ENCODE measurements around the gene SLC35B4. TPM values are rescaled to one million over a fixed set of nuclear protein-coding genes. Genes with fewer than 3 reads are reported as not detected.

Gene SLC35B4
- total RNA-seq, 1 donor from 2014 or later = 25.9 TPM

GRCh38 chr7:134280508-134280907 is 36.2 kb downstream of the SLC35B4 start:
- Mint-ChIP-seq H3K9me3 (no peaks in the 10 kb centered on the region), H3K27ac (no peak overlapping the region), H3K4me1 (ENCODE audit: unreplicated experiment) (peaks cover 4% of the 10 kb centered on the region), H3K27me3 (no peaks in the 10 kb centered on the region), H3K36me3 (no peaks in the 10 kb centered on the region), H3K4me3 (no peak overlapping the region)
- no peak for TF ChIP-seq CTCF (conservative IDR thresholded peaks at IDR 0.05)
- DNase-seq (ENCODE audit: extremely low spot score, unreplicated experiment) = no peak

GRCh38 chr7:134279898-134280297 is 36.8 kb downstream of the SLC35B4 start:
- no peaks in the 10 kb centered on the region for H3K27me3 Mint-ChIP-seq
- no peaks in the 10 kb centered on the region for H3K36me3 Mint-ChIP-seq
- H3K4me3 Mint-ChIP-seq = no peak overlapping the region
- no peak for DNase-seq (ENCODE audit: extremely low spot score, unreplicated experiment)
- no peaks in the 10 kb centered on the region for H3K9me3 Mint-ChIP-seq
- peaks cover 4% of the 10 kb centered on the region for H3K4me1 Mint-ChIP-seq (ENCODE audit: unreplicated experiment)
- TF ChIP-seq CTCF (conservative IDR thresholded peaks at IDR 0.05) = no peak
- H3K27ac Mint-ChIP-seq = no peak overlapping the region

GRCh38 chr7:134279336-134279735 is 37.4 kb downstream of the SLC35B4 start:
- Mint-ChIP-seq H3K27ac (no peak overlapping the region), H3K27me3 (no peaks in the 10 kb centered on the region), H3K4me3 (no peak overlapping the region), H3K9me3 (no peaks in the 10 kb centered on the region), H3K36me3 (no peaks in the 10 kb centered on the region), H3K4me1 (ENCODE audit: unreplicated experiment) (peaks cover 4% of the 10 kb centered on the region)
- DNase-seq (ENCODE audit: extremely low spot score, unreplicated experiment) = no peak
- no peak for TF ChIP-seq CTCF (conservative IDR thresholded peaks at IDR 0.05)

- no peaks in the 10 kb centered on the region for H3K27me3 Mint-ChIP-seq
- no peak overlapping the region for H3K27ac Mint-ChIP-seq
- peaks cover 4% of the 10 kb centered on the region for H3K4me1 Mint-ChIP-seq (ENCODE audit: unreplicated experiment)
- DNase-seq (ENCODE audit: extremely low spot score, unreplicated experiment) = no peak
- no peaks in the 10 kb centered on the region for H3K36me3 Mint-ChIP-seq
- no peak overlapping the region for H3K4me3 Mint-ChIP-seq
- H3K9me3 Mint-ChIP-seq = no peaks in the 10 kb centered on the region
- no peak for TF ChIP-seq CTCF (conservative IDR thresholded peaks at IDR 0.05)
Observed at GRCh38 chr7:134278502-134279153, 38.1 kb downstream of the SLC35B4 start.

- no peak for TF ChIP-seq CTCF (conservative IDR thresholded peaks at IDR 0.05)
- no peaks in the 10 kb centered on the region for H3K27me3 Mint-ChIP-seq
- no peaks in the 10 kb centered on the region for H3K9me3 Mint-ChIP-seq
- peaks cover 4% of the 10 kb centered on the region for H3K4me1 Mint-ChIP-seq (ENCODE audit: unreplicated experiment)
- no peak overlapping the region for H3K27ac Mint-ChIP-seq
- H3K4me3 Mint-ChIP-seq = no peak overlapping the region
- DNase-seq (ENCODE audit: extremely low spot score, unreplicated experiment) = no peak
- no peaks in the 10 kb centered on the region for H3K36me3 Mint-ChIP-seq
Observed at GRCh38 chr7:134276951-134277350, 39.8 kb downstream of the SLC35B4 start.
